HG03354 (cell line): ENCODE results near the gene PTGDR.

Experiments
- ATAC-seq: cut with Tn5 transposase; IDR thresholded peaks from one replicate; pipeline ENCODE4 v1.9.1; 2021; ENCODE audit warnings: mild to moderate bottlenecking; ENCODE audit not compliant: unreplicated experiment, poor library complexity, severe bottlenecking

PTGDR gene

GRCh38 chr14:52305014-52305413 lies 37.5 kb downstream of the PTGDR start:
- no peak for ATAC-seq

GRCh38 chr14:52307376-52307775 lies 39.9 kb downstream of the PTGDR start:
- no peak for ATAC-seq

GRCh38 chr14:52307905-52308304 lies 40.4 kb downstream of the PTGDR start:
- no peak for ATAC-seq

GRCh38 chr14:52310541-52310940 lies 43.0 kb downstream of the PTGDR start:
- no peak for ATAC-seq

GRCh38 chr14:52312931-52313355 lies 45.4 kb downstream of the PTGDR start:
- ATAC-seq, result no peak

GRCh38 chr14:52313462-52313861 lies 46.0 kb downstream of the PTGDR start:
- no peak for ATAC-seq

GRCh38 chr14:52313903-52314594 lies 46.6 kb downstream of the PTGDR start, which contains the start of gene PTGER2:
Gene PTGER2, plus strand, starts transcription at chr14:52314312. Its CDS starts 237 bp downstream, at chr14:52314549.
- ATAC-seq, result peak; percentile 46

GRCh38 chr14:52314595-52315354 lies 47.3 kb downstream of the PTGDR start:
- ATAC-seq, result peak; percentile 35

GRCh38 chr14:52315355-52315718 lies 47.8 kb downstream of the PTGDR start:
- peak; percentile 11 for ATAC-seq

- ATAC-seq, result no peak
Measured at GRCh38 chr14:52318062-52318461, 50.6 kb downstream of the PTGDR start.

GRCh38 chr14:52318826-52319645 lies 51.5 kb downstream of the PTGDR start:
- ATAC-seq, result no peak

GRCh38 chr14:52319919-52320318 lies 52.4 kb downstream of the PTGDR start:
- ATAC-seq, result no peak

GRCh38 chr14:52325126-52325525 lies 57.6 kb downstream of the PTGDR start:
- peak; percentile 96 for ATAC-seq

GRCh38 chr14:52325630-52326029 lies 58.1 kb downstream of the PTGDR start:
- ATAC-seq, result no peak
